Mammary epithelial cell (primary cell): ENCODE measurements around the gene SLC9A4.

ENCODE experiments used
- EZH2 ChIP-seq: IDR thresholded peaks from 2 replicates; pipeline ENCODE4 v1.6.1; 2012; ENCODE audit warnings: low read length, inconsistent platforms, borderline replicate concordance
- TF ChIP-seq, protein P1 (sequence below), 2 donors: IDR thresholded peaks in 1 of 2; conservative IDR thresholded peaks in 1 of 2; 2 replicates each; pipeline ENCODE4 v1.5.1; 2011 to 2012; ENCODE audit warnings: inconsistent platforms in 2 of 2, low read length in 2 of 2, mild to moderate bottlenecking in 2 of 2, control low read depth in 1 of 2, low read depth in 1 of 2; ENCODE audit not compliant: insufficient read depth in 1 of 2; ENCODE audit errors: extremely low read depth in 1 of 2

DNA sequence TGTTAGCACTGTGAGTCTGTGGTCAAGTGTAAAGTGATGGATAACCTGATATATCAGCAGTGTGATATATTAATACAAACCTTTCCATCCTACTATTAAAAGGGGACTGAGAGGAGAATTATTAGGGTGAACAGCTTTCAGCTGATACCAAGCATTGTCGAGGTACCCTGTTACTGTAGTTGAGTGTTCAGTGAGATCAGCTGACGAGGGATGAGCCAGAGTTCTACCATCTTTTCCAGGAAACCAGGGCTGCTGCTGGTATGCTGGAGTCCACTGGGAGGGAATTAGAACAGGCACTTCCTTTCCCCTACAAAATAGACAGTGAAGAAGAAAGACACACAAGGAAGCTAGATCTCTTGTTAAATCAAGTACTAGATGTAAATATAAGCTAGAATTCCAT, 49.7 kb upstream of the SLC9A4 start:
- TF ChIP-seq, protein P1, sequence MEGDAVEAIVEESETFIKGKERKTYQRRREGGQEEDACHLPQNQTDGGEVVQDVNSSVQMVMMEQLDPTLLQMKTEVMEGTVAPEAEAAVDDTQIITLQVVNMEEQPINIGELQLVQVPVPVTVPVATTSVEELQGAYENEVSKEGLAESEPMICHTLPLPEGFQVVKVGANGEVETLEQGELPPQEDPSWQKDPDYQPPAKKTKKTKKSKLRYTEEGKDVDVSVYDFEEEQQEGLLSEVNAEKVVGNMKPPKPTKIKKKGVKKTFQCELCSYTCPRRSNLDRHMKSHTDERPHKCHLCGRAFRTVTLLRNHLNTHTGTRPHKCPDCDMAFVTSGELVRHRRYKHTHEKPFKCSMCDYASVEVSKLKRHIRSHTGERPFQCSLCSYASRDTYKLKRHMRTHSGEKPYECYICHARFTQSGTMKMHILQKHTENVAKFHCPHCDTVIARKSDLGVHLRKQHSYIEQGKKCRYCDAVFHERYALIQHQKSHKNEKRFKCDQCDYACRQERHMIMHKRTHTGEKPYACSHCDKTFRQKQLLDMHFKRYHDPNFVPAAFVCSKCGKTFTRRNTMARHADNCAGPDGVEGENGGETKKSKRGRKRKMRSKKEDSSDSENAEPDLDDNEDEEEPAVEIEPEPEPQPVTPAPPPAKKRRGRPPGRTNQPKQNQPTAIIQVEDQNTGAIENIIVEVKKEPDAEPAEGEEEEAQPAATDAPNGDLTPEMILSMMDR (conservative IDR thresholded peaks at IDR 0.05 in 1 of 2, IDR thresholded peaks at IDR 0.05 in 1 of 2; ENCODE audit: extremely low read depth in 1 of 2, insufficient read depth in 1 of 2, low read depth in 1 of 2, low read length in 2 of 2) = no peak
- no peak for TF ChIP-seq EZH2
